HepG2 (cell line): ENCODE results near the gene AMZ1. TPM values are rescaled to one million over a fixed set of nuclear protein-coding genes. Genes with fewer than 3 reads are reported as not detected.

Experiments
- AGO1 ChIP-seq: fragments of 200-400 bp; formaldehyde crosslinking; IDR thresholded peaks from 2 replicates; pipeline ENCODE4 v1.6.1; 2017; ENCODE audit warnings: mild to moderate bottlenecking, low read depth, low read length, moderate library complexity; ENCODE audit not compliant: poor library complexity, severe bottlenecking
- ARNT ChIP-seq: fragments of 450-650 bp; IDR thresholded peaks from 2 replicates; pipeline ENCODE4 v1.6.1; 2017
- ATF3 ChIP-seq: sonication (generic); formaldehyde crosslinking; IDR thresholded peaks from 2 replicates; pipeline ENCODE4 v1.4.0; 2020; ENCODE audit warnings: missing genetic modification reagents
- ATF7-NPFF ChIP-seq: sonication (generic); formaldehyde crosslinking; IDR thresholded peaks from 2 replicates; pipeline ENCODE4 v1.8.1; 2023; ENCODE audit warnings: mild to moderate bottlenecking, low read depth, missing genetic modification reagents, moderate library complexity
- ATRX ChIP-seq: sonication (generic); formaldehyde crosslinking; IDR thresholded peaks from 2 replicates; pipeline ENCODE4 v1.4.0; 2020; ENCODE audit warnings: missing genetic modification reagents, borderline replicate concordance
- EP300 ChIP-seq, 3 experiments: sonication (generic) in 1 of 3; formaldehyde crosslinking in 1 of 3; IDR thresholded peaks; 2 replicates each; pipeline versions ENCODE4 v1.5.1 to v1.6.1; 2011 to 2020; ENCODE audit warnings: low read depth in 2 of 3, low read length in 2 of 3, borderline replicate concordance in 1 of 3, improper control_type of control experiment in 1 of 3, mild to moderate bottlenecking in 1 of 3, missing genetic modification reagents in 1 of 3, moderate library complexity in 1 of 3
- FOXC1 ChIP-seq: sonication (generic); formaldehyde crosslinking; IDR thresholded peaks from 2 replicates; pipeline ENCODE4 v1.8.0; 2022; ENCODE audit warnings: mild to moderate bottlenecking, missing genetic modification reagents, borderline replicate concordance
- GTF3A ChIP-seq: sonication (generic); formaldehyde crosslinking; conservative IDR thresholded peaks from 2 replicates; pipeline ENCODE4 v1.4.0; 2020; ENCODE audit warnings: mild to moderate bottlenecking, missing genetic modification reagents
- MED13 ChIP-seq: sonication (generic); formaldehyde crosslinking; IDR thresholded peaks from 2 replicates; pipeline ENCODE4 v1.5.0; 2020; ENCODE audit warnings: missing genetic modification reagents
- NCOA1 ChIP-seq: sonication (generic); formaldehyde crosslinking; IDR thresholded peaks from 2 replicates; pipeline ENCODE4 v1.9.0; 2021; ENCODE audit warnings: missing genetic modification reagents
- NFIB ChIP-seq: sonication (generic); formaldehyde crosslinking; IDR thresholded peaks from 2 replicates; pipeline ENCODE4 v1.9.0; 2021; ENCODE audit warnings: missing genetic modification reagents, mild to moderate bottlenecking, borderline replicate concordance
- NFKB2 ChIP-seq: sonication (generic); formaldehyde crosslinking; IDR thresholded peaks from 2 replicates; pipeline ENCODE4 v1.4.0; 2020; ENCODE audit warnings: missing genetic modification reagents, borderline replicate concordance
- NR2F6 ChIP-seq, 2 experiments: IDR thresholded peaks; 2 replicates each; pipeline ENCODE4 v1.6.1; 2016; ENCODE audit warnings: antibody characterized with exemption in 1 of 2, mild to moderate bottlenecking in 1 of 2
- SCMH1 ChIP-seq: sonication (generic); formaldehyde crosslinking; IDR thresholded peaks from 2 replicates; pipeline ENCODE4 v1.9.0; 2021; ENCODE audit warnings: missing genetic modification reagents, mild to moderate bottlenecking, borderline replicate concordance
- SIN3B ChIP-seq: fragments of 150-350 bp; IDR thresholded peaks from 2 replicates; pipeline ENCODE4 v1.6.1; 2014; ENCODE audit warnings: low read length
- SKI ChIP-seq: fragments of 450-650 bp; IDR thresholded peaks from one replicate; pipeline ENCODE4 v1.6.1; 2018; ENCODE audit warnings: mild to moderate bottlenecking; ENCODE audit not compliant: partially characterized antibody
- SRY ChIP-seq: sonication (generic); formaldehyde crosslinking; IDR thresholded peaks from 2 replicates; pipeline ENCODE4 v1.8.0; 2022; ENCODE audit warnings: mild to moderate bottlenecking, missing genetic modification reagents
- TCF12 ChIP-seq, 2 experiments: fragments of 450-650 bp in 1 of 2; sonication (generic) in 1 of 2; formaldehyde crosslinking in 1 of 2; IDR thresholded peaks; 2 replicates each; pipeline versions ENCODE4 v1.6.1 to v1.8.0; 2017 to 2022; ENCODE audit warnings: antibody characterized with exemption in 1 of 2, mild to moderate bottlenecking in 1 of 2, missing genetic modification reagents in 1 of 2, moderate library complexity in 1 of 2
- ZBTB8A ChIP-seq: sonication (generic); formaldehyde crosslinking; IDR thresholded peaks from 2 replicates; pipeline ENCODE4 v1.4.0; 2020; ENCODE audit warnings: mild to moderate bottlenecking, low read depth, missing genetic modification reagents, borderline replicate concordance
- ZFYVE20 ChIP-seq: sonication (generic); formaldehyde crosslinking; IDR thresholded peaks from 2 replicates; pipeline ENCODE4 v1.8.0; 2023; ENCODE audit warnings: low read depth, mild to moderate bottlenecking, moderate library complexity, missing genetic modification reagents, borderline replicate concordance
- ZNF496 ChIP-seq: sonication (generic); formaldehyde crosslinking; IDR thresholded peaks from 2 replicates; pipeline ENCODE4 v1.8.1; 2023; ENCODE audit warnings: mild to moderate bottlenecking, moderate library complexity, missing genetic modification reagents; ENCODE audit not compliant: insufficient replicate concordance
- ZNF546 ChIP-seq: sonication (generic); formaldehyde crosslinking; conservative IDR thresholded peaks from 2 replicates; pipeline ENCODE4 v1.8.1; 2023; ENCODE audit warnings: mild to moderate bottlenecking, missing genetic modification reagents
- ZNF558 ChIP-seq: sonication (generic); formaldehyde crosslinking; IDR thresholded peaks from 2 replicates; pipeline ENCODE4 v1.9.0; 2022; ENCODE audit warnings: mild to moderate bottlenecking, missing genetic modification reagents, borderline replicate concordance
- ZNF883 ChIP-seq: sonication (generic); formaldehyde crosslinking; IDR thresholded peaks from 2 replicates; pipeline ENCODE4 v1.5.1; 2020; ENCODE audit warnings: mild to moderate bottlenecking, missing genetic modification reagents; ENCODE audit errors: not compliant biosample characterization
- ZSCAN22 ChIP-seq: sonication (generic); formaldehyde crosslinking; IDR thresholded peaks from 2 replicates; pipeline ENCODE4 v1.4.0; 2020; ENCODE audit warnings: mild to moderate bottlenecking, missing genetic modification reagents
- polyA plus RNA-seq, 8 experiments: library from polyadenylated mRNA; depleted of rRNA in 3 of 8; stranded (reverse) in 7 of 8; unstranded in 1 of 8; fragments of >200 nt; fragmentation: Illumina TruSeq in 4 of 8; extraction: Trizol in 4 of 8; gene quantifications; 2 replicates each; pipeline versions ENCODE4 v1.2.1 to v1.2.3, GENCODE V29; 2011 to 2016; ENCODE audit warnings: low read depth in 4 of 8, missing spikeins in 1 of 8, mixed read lengths in 1 of 8; ENCODE audit not compliant: insufficient read depth in 1 of 8
- total RNA-seq, 5 experiments: library from RNA; depleted of rRNA; stranded (reverse); fragments of >200 nt; fragmentation: Illumina TruSeq; extraction: Trizol; gene quantifications; 2 replicates each; pipeline ENCODE4 v1.2.3, GENCODE V29; 2016; ENCODE audit warnings: low read depth in 1 of 5

AMZ1 gene
- total and polyA plus RNA-seq, 2 of the 13 experiments (the other 11 are each of a cell fraction or from before 2014, with no cell fraction given) = 0.03 TPM; not detected in 1

- TF ChIP-seq ZNF496 = no peak
- peak in 1 of 2 experiments; percentile 64; a peak in 1 of 4 replicates for TF ChIP-seq EP300 (IDR thresholded peaks at IDR 0.05; ENCODE audit: low read depth in 2 of 2, low read length in 2 of 2)
- 0 out of 2 replicates have a peak, but pooled peaks have one; percentile 19 for TF ChIP-seq EP300 (CRISPR knock-in tag; IDR thresholded peaks at IDR 0.05; ENCODE audit: borderline replicate concordance)
- no peak for TF ChIP-seq ZBTB8A (CRISPR knock-in tag)
- TF ChIP-seq NR2F6 (IDR thresholded peaks at IDR 0.05) = peak; percentile 83
- TF ChIP-seq NR2F6 (CRISPR knock-in tag; IDR thresholded peaks at IDR 0.05) = peak; percentile 93
- TF ChIP-seq SRY (CRISPR knock-in tag) = peak; percentile 83; the same call in 1 of the 2 replicates
- TF ChIP-seq MED13 (CRISPR knock-in tag) = 0 out of 2 replicates have a peak, but pooled peaks have one; percentile 57
- peak; percentile 92; the same call in 1 of the 2 replicates for TF ChIP-seq NCOA1
- peak; percentile 98 for TF ChIP-seq FOXC1 (CRISPR knock-in tag)
- TF ChIP-seq ZFYVE20 = no peak
- peak; percentile 30 for TF ChIP-seq ZNF883
- TF ChIP-seq NFIB (CRISPR knock-in tag) = no peak
- TF ChIP-seq ATF7-NPFF (CRISPR knock-in tag) = peak; percentile 58
- TF ChIP-seq ATF3 (CRISPR knock-in tag) = no peak
- TF ChIP-seq ZSCAN22 (CRISPR knock-in tag) = peak; percentile 40; the same call in 1 of the 2 replicates
- no peak for TF ChIP-seq ARNT
- peak; percentile 97 for TF ChIP-seq NFKB2 (CRISPR knock-in tag)
- TF ChIP-seq GTF3A (CRISPR knock-in tag) = no peak
- TF ChIP-seq SKI = peak; percentile 74
- TF ChIP-seq AGO1 = no peak
- TF ChIP-seq TCF12 (IDR thresholded peaks at IDR 0.05) = no peak
- TF ChIP-seq TCF12 (CRISPR knock-in tag; IDR thresholded peaks at IDR 0.05) = peak; percentile 89
- TF ChIP-seq ZNF546 (CRISPR knock-in tag) = 0 out of 2 replicates have a peak, but pooled peaks have one; percentile 26
- no peak for TF ChIP-seq SIN3B
- TF ChIP-seq SCMH1 (CRISPR knock-in tag) = no peak
- TF ChIP-seq ATRX (CRISPR knock-in tag) = no peak
- peak; percentile 33; the same call in 1 of the 2 replicates for TF ChIP-seq ZNF558 (CRISPR knock-in tag)
These were observed 49.6 kb upstream of the AMZ1 start (continued) for GRCh38 chr7:2638224-2638991.
